Memory B cell (primary cell): ENCODE data around the gene TSNAXIP1.
"Not testable (repeated sequence)": the region's sequence is repeated elsewhere in the genome, so short reads cannot be mapped to it uniquely, and the experiment has no call there.

Experiments used
- ATAC-seq: fragments of 150-1000 bp; cut with Tn5 transposase; 2 replicates; pipeline ENCODE4 v1.10.0; 2021; ENCODE audit warnings: low read depth, mild to moderate bottlenecking, moderate library complexity
- DNase-seq, 2 donors: peaks; one replicate each; pipeline ENCODE4 v3.0.0; 2022; ENCODE audit warnings: low spot score in 2 of 2
- H3K27ac Mint-ChIP-seq: one replicate; pipeline ENCODE4 v1.8.0; 2022; ENCODE audit warnings: mild to moderate bottlenecking, moderate library complexity, mixed read lengths
- H3K27me3 Mint-ChIP-seq: one replicate; pipeline ENCODE4 v1.8.0; 2022; ENCODE audit warnings: mixed read lengths
- H3K36me3 Mint-ChIP-seq: one replicate; pipeline ENCODE4 v1.8.0; 2022; ENCODE audit warnings: mild to moderate bottlenecking, mixed read lengths
- H3K4me1 Mint-ChIP-seq: one replicate; pipeline ENCODE4 v1.8.0; 2022; ENCODE audit warnings: mixed read lengths
- H3K4me3 Mint-ChIP-seq: one replicate; pipeline ENCODE4 v1.8.0; 2022; ENCODE audit warnings: mild to moderate bottlenecking, moderate library complexity, mixed read lengths
- H3K9me3 Mint-ChIP-seq: one replicate; pipeline ENCODE4 v1.8.0; 2022; ENCODE audit warnings: mixed read lengths

The TSNAXIP1 gene

DNA sequence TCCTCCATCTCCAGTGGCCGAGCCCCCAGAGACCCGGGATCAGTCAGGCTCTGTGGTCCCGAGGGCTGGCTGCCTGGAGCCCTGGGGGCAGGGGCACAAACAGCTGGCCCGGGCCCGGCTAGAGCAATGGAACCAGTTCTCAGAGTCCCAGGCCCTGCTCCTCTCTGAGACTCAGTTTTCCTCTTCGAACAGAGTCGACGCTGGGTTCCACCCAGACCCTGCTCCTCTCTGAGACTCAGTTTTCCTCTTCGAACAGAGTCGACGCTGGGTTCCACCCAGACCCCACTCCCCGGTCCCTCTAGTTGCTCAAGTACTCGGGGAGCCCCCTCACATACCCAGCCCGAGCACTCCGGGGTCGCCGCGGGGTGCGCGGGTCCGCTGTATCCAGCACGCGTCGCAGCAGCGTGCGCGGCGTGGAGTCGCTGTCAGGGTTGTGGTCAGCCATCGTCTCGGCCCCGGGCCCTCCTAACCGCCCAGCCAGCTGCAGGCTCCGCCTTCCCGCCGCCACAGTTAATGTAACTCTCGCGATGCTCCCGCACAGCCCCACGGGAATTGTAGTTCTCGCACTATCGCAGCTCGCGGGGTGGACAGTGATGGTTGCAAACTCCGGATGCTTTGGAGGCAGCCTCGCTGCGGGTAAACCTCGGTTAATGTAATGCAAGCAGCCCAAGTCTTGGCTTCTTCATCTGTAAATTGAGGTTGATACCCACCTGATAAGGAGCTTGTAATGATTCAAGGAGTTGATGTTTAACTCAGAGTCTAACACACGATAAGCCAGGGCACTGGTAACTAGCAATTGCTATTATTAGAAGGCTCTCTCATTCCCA is 26.9 kb downstream of the TSNAXIP1 start:
- ATAC-seq (peak; percentile 100), DNase-seq (peak; percentile 89 to 96)
- peak overlapping the region; percentile 98 for H3K4me3 Mint-ChIP-seq
- peaks cover 3% of the 10 kb centered on the region for H3K27me3 Mint-ChIP-seq
- no peaks in the 10 kb centered on the region for H3K9me3 Mint-ChIP-seq
- peaks cover 11% of the 10 kb centered on the region for H3K4me1 Mint-ChIP-seq
- H3K36me3 Mint-ChIP-seq, result peaks cover 6% of the 10 kb centered on the region
- peak overlapping the region; percentile 88 for H3K27ac Mint-ChIP-seq

DNA sequence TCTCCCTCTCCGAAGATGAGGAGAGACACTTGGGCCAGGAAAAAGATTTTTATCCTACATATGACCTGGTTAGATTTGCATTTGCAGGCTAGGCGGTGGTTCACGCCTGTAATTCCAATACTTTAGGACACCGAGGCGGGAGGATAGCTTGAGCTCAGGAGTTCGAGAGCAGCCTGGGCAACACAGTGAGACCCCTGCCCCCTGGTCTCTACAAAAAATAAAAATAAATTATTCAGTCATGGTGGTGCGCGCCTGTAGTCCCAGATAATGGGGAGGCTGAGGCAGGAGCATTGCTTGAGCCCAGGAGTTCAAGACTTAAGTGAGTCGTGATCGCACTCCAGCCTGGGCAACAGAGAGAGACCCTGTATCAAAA is 27.5 kb downstream of the TSNAXIP1 start:
- peaks cover 6% of the 10 kb centered on the region for H3K36me3 Mint-ChIP-seq
- peak overlapping the region; percentile 98 for H3K4me3 Mint-ChIP-seq
- no peaks in the 10 kb centered on the region for H3K9me3 Mint-ChIP-seq
- DNase-seq (no peak), ATAC-seq (no peak)
- peaks cover 3% of the 10 kb centered on the region for H3K27me3 Mint-ChIP-seq
- no peak overlapping the region for H3K27ac Mint-ChIP-seq
- H3K4me1 Mint-ChIP-seq, result peaks cover 11% of the 10 kb centered on the region

DNA sequence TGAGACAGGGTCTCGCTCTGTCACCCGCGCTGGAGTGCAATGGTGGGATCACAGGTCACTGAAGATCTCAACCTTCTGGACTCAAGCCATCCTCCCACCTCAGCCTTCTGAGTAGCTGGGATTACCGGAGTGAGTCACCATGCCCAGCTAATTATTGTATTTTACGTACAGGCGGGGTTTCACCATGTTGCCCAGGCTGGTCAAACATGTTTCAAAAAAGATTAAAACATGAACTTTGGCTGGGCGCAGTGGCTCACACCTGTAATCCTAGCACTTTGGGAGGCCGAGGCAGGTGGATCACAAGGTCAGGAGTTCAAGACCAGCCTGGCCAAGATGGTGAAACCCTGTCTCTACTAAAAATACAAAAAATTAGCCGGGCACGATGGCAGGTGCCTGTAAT is 30.5 kb downstream of the TSNAXIP1 start:
- H3K4me1 Mint-ChIP-seq, ATAC-seq: not testable (repeated sequence)

DNA sequence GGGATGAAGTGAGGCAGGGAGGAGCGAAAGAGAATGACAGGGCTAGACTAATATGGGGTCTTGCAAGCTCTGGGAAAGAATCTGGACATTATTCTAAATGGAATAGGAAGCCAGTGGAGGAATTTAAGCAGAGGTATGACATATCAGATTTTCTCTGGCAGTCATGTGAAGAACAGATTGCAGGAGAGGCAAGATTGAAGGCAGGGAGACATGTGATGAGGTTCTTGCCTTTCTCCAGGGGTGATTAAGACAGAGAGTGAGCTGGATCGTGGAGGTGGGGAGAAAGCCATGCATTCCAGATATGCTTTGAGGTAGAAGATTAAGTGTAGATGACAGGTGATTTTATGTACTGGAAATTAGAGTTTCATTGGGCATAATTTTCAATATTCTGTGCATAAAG is 31.1 kb downstream of the TSNAXIP1 start:
- Mint-ChIP-seq H3K4me3 (no peak overlapping the region), H3K36me3 (peaks cover 1% of the 10 kb centered on the region), H3K27ac (no peak overlapping the region), H3K9me3 (no peaks in the 10 kb centered on the region), H3K4me1 (peaks cover 9% of the 10 kb centered on the region), H3K27me3 (peaks cover 3% of the 10 kb centered on the region)
- ATAC-seq (no peak), DNase-seq (no peak)

More for the DNA sequence above, 30.5 kb downstream of the TSNAXIP1 start:
- not testable (repeated sequence) for H3K36me3 Mint-ChIP-seq, H3K9me3 Mint-ChIP-seq, DNase-seq, H3K27ac Mint-ChIP-seq, H3K27me3 Mint-ChIP-seq, H3K4me3 Mint-ChIP-seq

DNA sequence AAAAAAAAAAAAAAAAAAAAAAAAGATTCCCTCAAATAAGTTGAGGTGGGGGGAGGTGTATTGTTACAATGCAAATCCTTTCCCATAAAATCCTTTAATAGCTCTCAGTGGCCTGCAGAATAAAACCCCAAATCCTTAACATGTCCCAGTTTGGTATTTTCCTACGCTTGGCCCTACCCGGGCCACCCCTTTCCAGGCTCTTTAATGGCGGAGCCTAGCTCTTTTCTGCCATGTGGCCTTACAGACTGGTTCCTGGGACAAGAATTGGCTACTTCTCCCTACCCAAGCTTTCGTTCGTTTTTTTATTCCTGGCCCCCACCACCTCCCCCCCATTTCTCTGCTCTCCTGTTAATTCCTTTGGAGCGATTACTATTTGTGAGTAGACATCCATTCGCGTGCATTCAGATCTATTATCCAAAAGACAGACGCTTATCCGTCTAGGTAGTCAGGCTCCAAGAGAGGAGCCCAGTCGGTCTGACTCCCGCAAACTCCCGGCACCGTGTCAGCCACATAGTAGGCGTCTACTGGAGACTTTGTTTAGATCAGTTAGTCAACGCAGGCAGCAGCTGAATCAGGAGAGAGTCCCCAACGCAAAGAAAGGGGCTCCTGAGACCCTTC is 34.6 kb downstream of the TSNAXIP1 start:
- Mint-ChIP-seq H3K9me3 (no peaks in the 10 kb centered on the region), H3K27ac (peak overlapping the region; percentile 88), H3K4me1 (peaks cover 21% of the 10 kb centered on the region), H3K27me3 (peaks cover 3% of the 10 kb centered on the region), H3K4me3 (peak overlapping the region; percentile 95), H3K36me3 (peaks cover 1% of the 10 kb centered on the region)
- DNase-seq (no peak), ATAC-seq (no peak)

DNA sequence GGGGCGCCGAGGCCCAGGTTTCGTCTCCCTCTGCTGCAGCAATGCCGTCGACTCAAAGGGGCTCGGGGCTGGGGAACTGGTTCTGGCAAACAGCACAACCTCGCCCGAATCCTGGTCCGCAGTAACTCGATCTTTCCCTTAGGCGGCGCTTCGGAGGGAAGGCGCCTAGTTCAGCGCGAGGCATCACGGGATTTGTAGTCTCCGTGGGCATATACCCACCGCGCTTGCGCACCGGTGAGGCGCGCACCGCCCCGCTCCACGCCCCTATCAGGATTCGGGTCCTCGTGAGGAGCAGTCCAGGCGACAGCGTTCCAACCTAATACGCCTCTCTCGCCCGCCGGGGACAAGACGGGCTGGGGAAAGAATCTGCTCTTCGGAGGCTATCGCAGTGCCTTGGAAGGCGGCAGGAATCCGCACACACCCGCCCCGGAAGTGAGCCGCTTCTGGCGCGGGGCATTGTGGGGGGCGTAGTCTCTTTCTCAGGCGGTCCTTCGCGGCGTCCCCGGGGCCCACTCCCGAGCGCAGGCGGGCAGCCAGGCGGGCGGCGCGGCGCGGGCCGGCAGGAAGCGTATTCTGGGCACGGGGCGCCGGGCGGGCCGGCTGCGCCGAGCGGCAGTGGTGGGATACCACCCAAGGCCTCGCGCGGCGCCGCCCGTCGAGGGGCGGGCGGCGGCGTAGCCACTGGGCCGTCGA is 35.3 kb downstream of the TSNAXIP1 start, which contains the start of gene THAP11:
TSS of gene THAP11 (plus strand) at position 505 of the 693 bp plus-strand sequence. CDS start 235 bp downstream, outside the sequence.
- Mint-ChIP-seq H3K4me3 (peak within 1 kb of the TSS; percentile 95), H3K9me3 (no peaks in the 10 kb centered on the region), H3K27ac (peak within 1 kb of the TSS; percentile 88), H3K36me3 (peaks cover 1% of the 10 kb centered on the region), H3K4me1 (peaks cover 21% of the 10 kb centered on the region), H3K27me3 (peaks cover 3% of the 10 kb centered on the region)
- DNase-seq (peak; percentile 94 to 99), ATAC-seq (peak; percentile 57)

DNA sequence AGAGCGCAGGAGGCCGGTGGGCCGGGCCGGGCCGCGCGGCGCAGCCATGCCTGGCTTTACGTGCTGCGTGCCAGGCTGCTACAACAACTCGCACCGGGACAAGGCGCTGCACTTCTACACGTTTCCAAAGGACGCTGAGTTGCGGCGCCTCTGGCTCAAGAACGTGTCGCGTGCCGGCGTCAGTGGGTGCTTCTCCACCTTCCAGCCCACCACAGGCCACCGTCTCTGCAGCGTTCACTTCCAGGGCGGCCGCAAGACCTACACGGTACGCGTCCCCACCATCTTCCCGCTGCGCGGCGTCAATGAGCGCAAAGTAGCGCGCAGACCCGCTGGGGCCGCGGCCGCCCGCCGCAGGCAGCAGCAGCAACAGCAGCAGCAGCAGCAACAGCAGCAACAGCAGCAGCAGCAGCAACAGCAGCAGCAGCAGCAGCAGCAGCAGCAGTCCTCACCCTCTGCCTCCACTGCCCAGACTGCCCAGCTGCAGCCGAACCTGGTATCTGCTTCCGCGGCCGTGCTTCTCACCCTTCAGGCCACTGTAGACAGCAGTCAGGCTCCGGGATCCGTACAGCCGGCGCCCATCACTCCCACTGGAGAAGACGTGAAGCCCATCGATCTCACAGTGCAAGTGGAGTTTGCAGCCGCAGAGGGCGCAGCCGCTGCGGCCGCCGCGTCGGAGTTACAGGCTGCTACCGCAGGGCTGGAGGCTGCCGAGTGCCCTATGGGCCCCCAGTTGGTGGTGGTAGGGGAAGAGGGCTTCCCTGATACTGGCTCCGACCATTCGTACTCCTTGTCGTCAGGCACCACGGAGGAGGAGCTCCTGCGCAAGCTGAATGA is 36.0 kb downstream of the TSNAXIP1 start:
- peak; percentile 51 to 62 for DNase-seq
- Mint-ChIP-seq H3K36me3 (peaks cover 1% of the 10 kb centered on the region), H3K27ac (peak overlapping the region; percentile 88), H3K27me3 (peaks cover 2% of the 10 kb centered on the region), H3K9me3 (no peaks in the 10 kb centered on the region), H3K4me3 (peak overlapping the region; percentile 95), H3K4me1 (peaks cover 23% of the 10 kb centered on the region)
- ATAC-seq, result peak; percentile 21

DNA sequence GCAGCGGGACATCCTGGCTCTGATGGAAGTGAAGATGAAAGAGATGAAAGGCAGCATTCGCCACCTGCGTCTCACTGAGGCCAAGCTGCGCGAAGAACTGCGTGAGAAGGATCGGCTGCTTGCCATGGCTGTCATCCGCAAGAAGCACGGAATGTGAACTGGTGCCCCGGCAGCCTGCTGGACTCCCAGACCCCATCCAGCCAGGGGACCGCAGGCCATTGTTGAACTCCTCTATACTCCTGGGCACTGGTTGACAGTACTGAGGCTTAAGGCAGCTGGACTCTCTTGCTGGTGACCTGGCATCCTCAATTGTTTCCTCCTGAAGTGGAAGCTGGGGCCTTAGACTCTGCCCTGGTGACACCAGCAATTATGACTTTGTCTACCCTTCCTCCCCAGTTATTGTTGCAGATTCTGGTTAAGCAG is 36.7 kb downstream of the TSNAXIP1 start:
- Mint-ChIP-seq H3K9me3 (no peaks in the 10 kb centered on the region), H3K4me3 (peak overlapping the region; percentile 95), H3K36me3 (no peaks in the 10 kb centered on the region), H3K4me1 (peaks cover 23% of the 10 kb centered on the region), H3K27me3 (no peaks in the 10 kb centered on the region), H3K27ac (peak overlapping the region; percentile 88)
- no peak for ATAC-seq
- DNase-seq, result no peak

DNA sequence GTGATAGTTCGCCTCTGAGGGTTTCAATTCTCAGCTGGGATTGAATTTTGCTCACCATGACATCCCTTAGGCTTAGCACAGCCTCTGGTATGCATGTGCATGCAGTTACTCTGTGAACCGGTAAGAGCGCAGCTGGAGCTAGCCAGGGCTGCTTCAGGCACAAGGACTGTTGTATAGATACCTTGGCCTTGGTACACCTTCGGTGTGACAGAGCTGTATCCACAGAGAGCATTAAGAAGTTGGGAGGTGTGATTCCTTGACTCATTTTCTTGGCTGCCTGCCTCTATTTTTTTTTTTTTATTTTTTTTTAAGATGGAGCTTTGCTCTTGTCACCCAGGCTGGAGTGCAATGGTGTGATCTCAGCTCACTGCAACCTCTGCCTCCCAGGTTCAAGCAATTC is 37.8 kb downstream of the TSNAXIP1 start:
- Mint-ChIP-seq H3K27me3 (no peaks in the 10 kb centered on the region), H3K9me3 (no peaks in the 10 kb centered on the region), H3K27ac (no peak overlapping the region), H3K36me3 (no peaks in the 10 kb centered on the region), H3K4me3 (peak overlapping the region; percentile 29), H3K4me1 (peaks cover 26% of the 10 kb centered on the region)
- ATAC-seq (no peak), DNase-seq (no peak)

DNA sequence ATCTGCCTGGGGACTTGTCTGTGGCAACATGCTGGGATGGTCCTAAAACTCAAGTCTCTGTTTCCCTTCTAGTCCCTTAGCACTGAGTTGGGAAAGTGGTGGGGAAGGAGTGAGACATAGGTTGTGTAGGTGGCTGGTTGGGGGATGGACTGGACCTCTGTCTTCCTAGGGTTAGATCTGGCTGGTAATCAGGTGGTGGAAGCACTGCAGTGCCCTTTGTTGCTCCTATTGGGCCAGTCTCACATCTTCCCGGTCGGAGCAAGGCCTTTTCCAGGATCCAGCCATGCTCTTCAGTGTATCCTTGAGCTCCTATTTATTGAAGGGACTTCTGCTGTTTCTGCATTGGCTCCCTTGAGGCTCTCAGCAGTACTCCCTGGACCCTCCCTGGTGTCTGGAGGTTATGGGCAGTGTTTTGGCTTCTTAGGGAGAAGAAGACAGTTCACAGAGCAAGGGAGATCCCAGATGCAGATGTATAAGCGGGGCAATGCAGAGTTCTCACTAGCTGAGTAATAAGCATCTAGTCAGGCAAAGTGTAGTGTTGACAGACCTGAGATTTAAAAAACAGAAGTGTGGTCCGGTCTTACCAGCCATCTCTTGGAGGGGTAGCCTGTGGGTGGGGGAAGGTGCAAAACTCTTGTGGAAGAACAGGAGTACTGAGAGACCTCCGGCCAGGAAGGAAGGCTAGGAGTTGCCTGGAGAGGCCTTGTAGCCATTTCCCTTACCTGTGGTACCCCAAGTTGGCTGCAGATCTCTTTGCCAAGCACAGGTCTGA is 38.8 kb downstream of the TSNAXIP1 start:
- Mint-ChIP-seq H3K27ac (peak overlapping the region; percentile 88), H3K4me1 (peaks cover 26% of the 10 kb centered on the region), H3K36me3 (no peaks in the 10 kb centered on the region), H3K4me3 (peak overlapping the region; percentile 90), H3K9me3 (no peaks in the 10 kb centered on the region), H3K27me3 (no peaks in the 10 kb centered on the region)
- DNase-seq (no peak), ATAC-seq (no peak)

DNA sequence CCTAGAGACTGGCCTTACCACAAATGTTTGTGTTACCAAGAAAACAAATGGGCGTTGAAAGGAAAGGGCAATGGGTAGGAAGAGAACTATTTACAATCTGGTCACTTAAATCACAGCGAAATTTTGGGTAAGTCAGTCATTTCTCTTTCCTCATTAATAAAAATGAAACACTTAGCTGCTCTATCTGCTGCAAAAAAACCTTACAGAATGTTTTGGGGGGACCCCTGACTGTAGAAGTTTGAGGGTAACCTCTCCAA is 39.3 kb downstream of the TSNAXIP1 start:
- DNase-seq, result no peak
- no peak for ATAC-seq
- peak overlapping the region; percentile 90 for H3K4me3 Mint-ChIP-seq
- H3K27ac Mint-ChIP-seq, result peak overlapping the region; percentile 88
- peaks cover 26% of the 10 kb centered on the region for H3K4me1 Mint-ChIP-seq
- no peaks in the 10 kb centered on the region for H3K36me3 Mint-ChIP-seq
- no peaks in the 10 kb centered on the region for H3K27me3 Mint-ChIP-seq
- H3K9me3 Mint-ChIP-seq, result no peaks in the 10 kb centered on the region

DNA sequence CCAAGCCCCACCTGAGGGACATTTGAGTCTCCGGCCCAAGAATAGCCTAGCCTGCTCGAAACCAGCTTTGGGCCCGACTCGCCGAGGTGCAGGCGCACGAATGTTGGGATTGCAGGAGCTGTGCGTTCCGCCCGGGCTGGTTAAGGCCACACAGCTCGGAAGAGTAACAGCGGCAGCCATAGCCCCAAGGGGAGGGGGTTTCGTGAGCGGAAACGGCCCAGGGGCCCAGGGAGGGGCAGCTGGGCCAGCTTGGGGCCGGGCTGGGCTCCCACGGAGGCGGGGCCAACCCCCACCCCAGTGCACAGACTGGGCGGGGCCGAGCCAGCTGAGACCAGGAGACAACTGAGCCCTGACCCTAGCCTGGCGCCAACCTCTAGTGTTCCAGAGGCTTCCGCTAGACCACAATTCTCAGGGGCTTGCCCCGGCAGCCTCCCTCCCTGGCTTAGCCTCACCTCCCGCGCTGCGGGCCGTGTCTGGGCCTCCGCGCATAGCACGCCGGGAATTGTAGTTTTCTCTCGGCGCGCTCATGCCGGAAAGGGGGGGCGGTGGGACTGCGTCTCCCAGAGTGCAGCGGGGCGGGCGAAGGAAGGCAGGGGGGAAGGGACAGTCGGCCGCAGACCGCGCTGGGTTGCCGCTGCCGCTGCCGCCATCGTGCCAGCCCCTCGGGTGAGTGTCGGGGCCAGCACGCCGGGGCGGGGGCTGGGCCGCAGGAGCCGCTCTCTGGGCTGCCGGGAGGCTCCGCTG is 39.8 kb downstream of the TSNAXIP1 start, which contains the start of gene NUTF2:
TSS of gene NUTF2 (plus strand) at position 614 of the 744 bp plus-strand sequence. CDS start 18,198 bp downstream, outside the sequence.
- DNase-seq, result peak; percentile 95 to 97
- peaks cover 25% of the 10 kb centered on the region for H3K4me1 Mint-ChIP-seq

More for the DNA sequence above, 39.8 kb downstream of the TSNAXIP1 start, which contains the start of gene NUTF2:
- H3K9me3 Mint-ChIP-seq, result no peaks in the 10 kb centered on the region
- H3K27ac Mint-ChIP-seq, result peak within 1 kb of the TSS; percentile 88
- peak; percentile 67 for ATAC-seq
- no peaks in the 10 kb centered on the region for H3K27me3 Mint-ChIP-seq
- H3K4me3 Mint-ChIP-seq, result peak within 1 kb of the TSS; percentile 90
- H3K36me3 Mint-ChIP-seq, result no peaks in the 10 kb centered on the region
